GM12892 (cell line): ENCODE data around the gene FUNDC2. TPM values are rescaled to one million over a fixed set of nuclear protein-coding genes. Genes with fewer than 3 reads are reported as not detected.

ENCODE experiments used
- DNase-seq: peaks from one replicate; pipeline ENCODE4 v3.0.0; 2011; ENCODE audit not compliant: insufficient read length
- FAIRE-seq: peaks from 2 replicates; lab custom pipeline; 2011; peaks lifted over from hg19 to GRCh38; lab: Jason Lieb, UNC
- POLR2A ChIP-seq: IDR thresholded peaks from 2 replicates; pipeline ENCODE4 v1.6.1; 2011; ENCODE audit warnings: low read depth, low read length, control low read depth
- POLR2AphosphoS5 ChIP-seq: IDR thresholded peaks from 2 replicates; pipeline ENCODE4 v1.6.1; 2011; ENCODE audit warnings: low read depth, low read length, control low read depth
- TAF1 ChIP-seq: IDR thresholded peaks from 2 replicates; pipeline ENCODE4 v1.6.1; 2011; ENCODE audit warnings: low read depth, mild to moderate bottlenecking, control low read depth, low read length, borderline replicate concordance
- polyA plus RNA-seq: library from polyadenylated mRNA; unstranded; fragments of >200 nt; gene quantifications from one replicate; pipeline ENCODE4 v1.2.1, GENCODE V29; 2012; ENCODE audit warnings: missing spikeins, inconsistent platforms; ENCODE audit not compliant: missing spikeins

Gene FUNDC2, protein sequence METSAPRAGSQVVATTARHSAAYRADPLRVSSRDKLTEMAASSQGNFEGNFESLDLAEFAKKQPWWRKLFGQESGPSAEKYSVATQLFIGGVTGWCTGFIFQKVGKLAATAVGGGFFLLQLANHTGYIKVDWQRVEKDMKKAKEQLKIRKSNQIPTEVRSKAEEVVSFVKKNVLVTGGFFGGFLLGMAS
- polyA plus RNA-seq, result 130 TPM

DNA sequence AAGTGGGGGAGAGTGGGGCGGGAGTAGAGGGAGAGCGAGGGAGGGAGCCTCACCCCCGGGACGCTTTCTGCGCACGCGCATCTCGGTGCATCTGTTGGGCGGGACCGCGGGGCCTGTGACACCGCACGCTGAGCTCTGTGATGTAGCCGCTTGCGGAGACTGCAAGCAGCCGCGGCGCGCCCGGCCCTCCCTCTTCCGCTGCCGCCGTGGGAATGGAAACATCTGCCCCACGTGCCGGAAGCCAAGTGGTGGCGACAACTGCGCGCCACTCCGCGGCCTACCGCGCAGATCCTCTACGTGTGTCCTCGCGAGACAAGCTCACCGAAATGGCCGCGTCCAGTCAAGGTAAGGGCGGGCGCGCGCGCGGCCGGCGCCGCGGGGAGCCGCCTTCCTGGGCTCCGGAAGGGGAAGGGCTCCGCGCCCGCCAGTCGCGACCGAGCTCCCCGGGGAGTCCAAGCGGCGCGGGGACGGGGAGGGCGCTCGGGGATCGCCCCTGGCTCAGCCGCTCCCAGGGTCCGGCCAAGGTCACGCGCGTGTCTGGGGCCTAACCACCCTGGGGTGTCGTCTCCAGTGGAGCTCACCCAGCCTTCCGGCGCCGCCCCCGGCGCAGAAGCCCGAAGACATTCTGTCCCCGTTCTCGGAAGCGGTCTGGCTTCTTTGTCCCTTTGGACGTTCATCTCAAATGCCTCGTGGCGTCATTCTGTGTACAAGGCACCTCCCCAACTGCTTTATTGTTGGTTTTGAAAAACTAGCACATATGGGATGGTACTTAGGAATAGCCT, at the start of gene FUNDC2:
FUNDC2 (plus strand) TSS at position 118 of the 782 bp plus-strand sequence; CDS start at position 213, 95 bp downstream.
- FAIRE-seq (peak; percentile 93), DNase-seq (peak; percentile 52)
- TF ChIP-seq POLR2A, result peak; percentile 73; the same call in 1 of the 2 replicates
- peak; percentile 52; the same call in 1 of the 2 replicates for TF ChIP-seq POLR2AphosphoS5
- peak; percentile 23; the same call in 1 of the 2 replicates for TF ChIP-seq TAF1

DNA sequence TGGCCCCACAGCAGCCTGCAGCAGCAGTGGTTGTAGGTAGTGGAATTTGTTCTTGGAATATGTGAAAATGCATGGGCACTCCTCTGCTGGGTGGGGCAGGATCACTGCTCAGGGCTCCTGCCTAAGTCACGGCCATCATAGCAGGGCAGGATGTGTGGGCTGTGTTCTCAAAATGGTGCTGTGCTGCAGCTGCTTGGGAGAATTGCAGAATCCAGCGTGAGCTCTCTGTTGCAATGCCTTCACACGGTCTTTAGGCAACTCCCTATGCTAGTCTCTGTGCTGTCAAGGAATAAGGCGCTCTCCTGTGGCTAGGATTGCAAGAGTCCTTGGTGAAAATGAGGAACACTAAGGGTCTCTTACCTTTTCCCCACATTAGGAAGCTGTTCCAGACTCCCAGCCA, 47.0 kb upstream of the FUNDC2 start:
- DNase-seq (no peak), FAIRE-seq (peak; percentile 24)
- TF ChIP-seq TAF1 (no peak), POLR2A (no peak)

DNA sequence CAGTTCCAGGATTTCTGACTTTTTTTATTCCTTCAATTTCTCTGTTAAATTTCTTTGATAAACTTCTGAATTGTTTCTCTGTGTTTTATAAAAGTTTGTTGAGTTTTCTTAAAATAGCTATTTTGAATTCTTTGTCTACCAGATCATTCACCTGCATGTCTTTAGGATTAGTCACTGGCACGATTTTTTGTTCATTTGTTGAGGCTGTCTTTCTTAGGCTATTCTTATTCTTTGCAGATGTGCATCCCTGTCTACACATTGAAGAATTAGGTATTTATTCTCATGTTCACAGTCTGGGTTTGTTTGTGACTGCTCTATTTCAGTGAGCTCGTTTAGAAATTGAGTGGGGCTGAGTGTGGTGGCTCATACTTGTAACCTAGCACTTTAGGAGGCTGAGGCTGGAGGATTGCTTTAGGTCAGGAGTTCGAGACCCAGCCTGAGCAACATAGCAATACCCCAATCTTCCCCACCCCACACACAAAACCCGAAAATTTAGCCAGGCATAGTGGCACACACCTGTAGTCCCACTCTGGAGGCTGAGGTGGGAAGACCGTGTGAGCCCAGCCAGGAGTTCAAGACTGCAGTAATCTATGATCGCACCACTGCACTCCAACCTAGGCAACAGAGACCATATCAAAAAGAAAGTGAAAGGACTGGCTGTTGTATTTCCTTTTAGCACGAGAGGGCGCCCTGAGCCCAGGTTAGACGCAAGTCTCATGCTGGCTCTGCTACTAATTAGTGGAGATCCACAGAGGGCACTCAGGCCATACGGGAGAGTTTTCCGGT, 46.1 kb upstream of the FUNDC2 start:
- TF ChIP-seq POLR2AphosphoS5, result no peak
- FAIRE-seq (peak; percentile 92), DNase-seq (peak; percentile 18)

DNA sequence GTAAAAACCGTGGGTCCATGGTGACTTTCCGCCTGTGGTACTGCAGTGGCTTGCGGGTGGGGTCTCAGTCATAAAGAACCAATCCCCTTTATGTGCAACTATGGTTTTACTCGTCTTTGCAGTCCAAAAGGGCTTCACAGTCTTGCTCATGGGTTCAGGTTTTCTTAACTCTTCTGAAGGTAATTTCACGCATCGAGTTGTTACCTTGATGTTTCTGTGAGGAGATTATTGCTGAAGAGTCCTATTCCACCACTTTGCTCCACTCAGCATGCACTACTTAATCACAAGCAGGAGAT, 45.6 kb upstream of the FUNDC2 start:
- TF ChIP-seq POLR2A, result no peak
- no peak for DNase-seq
- FAIRE-seq, result no peak

DNA sequence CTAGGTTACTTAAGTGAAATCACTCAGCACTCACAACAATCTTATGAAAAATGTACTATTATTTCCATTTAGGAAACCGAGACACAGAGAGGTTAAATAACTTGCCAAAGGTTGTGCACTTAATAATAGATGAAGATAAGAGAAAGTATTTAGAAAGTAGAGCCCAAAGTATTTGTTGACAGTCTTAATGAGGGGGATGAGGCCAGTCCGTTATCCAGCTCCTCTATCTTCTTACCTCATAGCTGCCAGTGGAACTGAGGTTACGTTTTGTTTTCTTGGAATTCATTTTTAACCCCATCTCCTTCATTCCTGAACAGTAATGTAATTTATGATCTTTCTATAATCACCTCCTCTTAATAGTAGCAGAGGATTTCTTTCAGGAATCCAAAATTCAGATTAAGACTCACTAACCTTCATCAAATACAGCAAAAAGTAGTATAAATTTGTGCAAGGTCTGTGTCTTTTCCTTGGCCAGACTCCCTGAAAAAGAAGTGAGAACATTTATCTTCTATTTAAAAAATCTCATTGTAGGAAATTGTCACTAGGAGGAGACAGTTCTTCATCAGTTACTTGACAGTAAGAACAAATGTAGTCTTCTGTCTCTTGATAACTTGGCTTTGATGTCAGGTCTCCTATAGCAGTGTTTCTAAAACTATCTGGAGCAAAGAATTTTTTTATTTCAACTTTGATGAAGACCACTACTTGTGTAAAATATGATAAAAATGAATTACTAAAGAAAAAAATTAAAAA, 39.6 kb upstream of the FUNDC2 start:
- FAIRE-seq, result no peak
- DNase-seq, result no peak
- TF ChIP-seq POLR2A (no peak), POLR2AphosphoS5 (no peak), TAF1 (no peak)

DNA sequence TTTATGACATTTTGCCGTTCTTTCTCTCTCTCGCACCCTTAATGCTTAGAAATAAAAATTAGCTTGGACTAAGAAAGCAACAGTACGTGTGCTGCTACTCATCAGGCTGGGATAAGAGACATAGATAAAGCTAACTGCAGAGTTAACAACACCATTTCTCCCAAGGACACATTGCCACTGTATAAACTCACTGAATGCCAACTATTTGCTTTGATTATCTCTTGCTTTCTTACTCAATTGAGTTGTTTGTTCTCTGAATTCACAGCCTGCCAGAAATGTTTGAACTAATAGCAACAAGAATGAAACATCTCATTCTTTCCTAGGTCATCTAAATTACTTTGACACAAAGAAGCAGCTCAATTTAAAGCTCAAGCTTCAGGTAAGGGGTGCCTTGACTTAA, 38.7 kb upstream of the FUNDC2 start:
- no peak for TF ChIP-seq POLR2AphosphoS5
- no peak for DNase-seq
- no peak for FAIRE-seq

DNA sequence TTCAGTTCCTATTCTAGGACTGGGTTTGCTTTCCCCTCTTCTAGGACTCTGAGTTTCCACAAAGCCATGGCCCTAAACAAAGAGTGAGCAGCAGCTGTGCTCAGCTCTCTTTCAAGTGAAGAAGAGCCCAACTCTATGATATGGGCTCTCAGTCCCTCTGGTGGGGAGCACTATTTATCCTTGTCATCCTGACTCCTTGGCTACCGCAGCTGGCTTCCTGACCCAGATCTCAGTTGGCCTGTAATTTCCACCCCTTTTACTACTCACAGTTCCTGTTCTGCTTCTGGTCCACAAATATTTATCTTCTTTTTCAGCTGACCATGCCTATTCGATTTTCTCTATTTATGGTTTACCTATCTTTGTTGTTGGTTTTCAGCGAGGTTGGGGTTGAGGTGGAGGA, 37.9 kb upstream of the FUNDC2 start:
- no peak for DNase-seq
- TF ChIP-seq POLR2A, result no peak
- TF ChIP-seq POLR2AphosphoS5, result no peak
- no peak for TF ChIP-seq TAF1
- no peak for FAIRE-seq

DNA sequence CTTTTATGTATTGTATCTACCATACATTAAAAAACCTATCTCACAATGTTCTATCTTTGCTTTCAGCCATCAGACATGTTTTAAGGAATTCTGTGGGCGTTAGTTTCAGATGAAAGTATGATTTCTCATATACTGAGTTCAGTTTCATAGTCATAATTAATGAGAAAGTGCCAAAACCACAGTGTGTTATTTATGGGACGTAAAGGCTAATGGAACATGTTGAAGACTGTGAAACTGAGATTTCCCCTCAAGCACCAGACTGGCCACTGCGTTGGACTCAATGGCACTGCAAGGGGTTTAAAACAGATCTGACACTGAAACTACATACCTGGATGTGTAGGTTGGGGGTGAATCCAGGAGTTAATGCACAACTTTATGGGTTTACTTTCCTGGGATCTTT, 36.1 kb upstream of the FUNDC2 start:
- FAIRE-seq (peak; percentile 71), DNase-seq (no peak)
- TF ChIP-seq POLR2A (no peak), POLR2AphosphoS5 (no peak), TAF1 (no peak)

DNA sequence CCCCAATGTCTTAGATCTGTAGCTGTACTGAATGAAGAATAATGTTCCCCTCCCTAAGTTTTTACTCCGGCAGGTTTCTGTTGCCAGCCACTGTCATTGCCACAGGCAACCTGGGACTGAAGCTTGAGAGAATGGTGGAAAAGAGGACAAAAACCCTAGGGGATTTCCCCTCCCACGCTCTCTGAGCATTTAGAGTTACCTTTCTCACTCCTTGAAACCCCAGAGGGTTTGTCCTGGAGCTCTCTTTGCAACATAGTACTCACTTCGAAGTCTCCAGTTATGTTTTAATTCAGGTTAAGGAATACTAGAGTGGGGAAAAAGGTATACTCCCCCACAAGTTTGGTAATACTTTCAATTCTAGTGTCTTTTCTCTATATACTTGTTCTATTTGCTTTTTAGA, 35.6 kb upstream of the FUNDC2 start:
- FAIRE-seq (no peak), DNase-seq (no peak)
- TF ChIP-seq POLR2A, result no peak
- TF ChIP-seq TAF1, result no peak
- TF ChIP-seq POLR2AphosphoS5, result no peak

DNA sequence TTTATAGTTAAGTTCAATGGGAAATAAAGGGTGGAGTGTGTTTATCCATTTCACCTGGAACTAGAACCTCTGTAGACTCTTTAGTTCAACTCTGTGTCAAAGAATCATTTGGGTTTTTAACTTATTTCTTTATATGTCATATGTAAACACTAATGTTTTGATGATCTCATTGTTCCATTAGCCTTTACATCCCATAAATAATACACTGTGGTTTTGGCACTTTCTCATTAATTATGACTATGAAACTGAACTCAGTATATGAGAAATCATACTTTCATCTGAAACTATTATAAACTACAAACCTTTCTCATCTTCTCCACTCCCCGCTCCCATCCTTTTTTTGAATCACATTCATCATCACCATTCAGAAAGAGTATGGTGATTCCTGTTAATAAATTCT, 35.2 kb upstream of the FUNDC2 start:
- TF ChIP-seq TAF1 (no peak), POLR2A (no peak), POLR2AphosphoS5 (no peak)
- FAIRE-seq (peak; percentile 80), DNase-seq (no peak)

DNA sequence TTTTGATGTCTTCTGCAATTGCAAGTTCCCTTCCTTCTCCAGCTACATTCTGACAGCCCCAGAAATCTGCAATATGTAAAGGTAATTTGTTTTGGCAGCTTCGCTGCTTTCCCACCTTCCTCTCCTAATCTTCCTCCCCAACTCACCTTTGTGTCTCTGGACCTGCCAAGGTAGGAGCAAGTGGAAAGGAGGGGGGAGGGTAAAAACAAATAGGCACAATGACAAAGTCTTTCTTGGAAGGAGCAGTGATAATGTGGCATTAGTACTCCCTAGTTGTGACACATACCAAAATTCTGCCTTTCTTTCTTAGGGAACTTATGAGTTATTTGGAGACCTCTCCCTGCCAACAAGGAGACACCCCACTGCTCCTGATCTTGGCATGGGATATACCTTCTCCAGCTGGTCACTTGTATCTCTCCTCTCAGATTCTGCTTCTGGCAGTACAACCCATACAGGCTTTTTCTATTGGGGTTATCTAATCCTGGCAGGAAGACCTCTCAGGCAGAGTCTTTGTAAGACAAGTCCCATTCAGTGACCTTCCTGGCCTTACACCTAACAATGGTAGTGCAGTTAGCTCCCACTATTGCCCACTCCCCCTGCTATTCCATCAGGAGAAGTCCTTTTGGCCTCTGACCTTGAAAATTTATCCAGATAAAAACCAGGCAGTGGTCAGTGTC, 28.3 kb upstream of the FUNDC2 start:
- no peak for FAIRE-seq
- TF ChIP-seq POLR2A (no peak), POLR2AphosphoS5 (no peak)
- no peak for DNase-seq
